ENCODE results near the gene OR1J2.
"Not testable (repeated sequence)": the region's sequence is repeated elsewhere in the genome, so short reads cannot be mapped to it uniquely, and the experiment has no call there.

GRCh38 chr9:122537066-122537465 lies 26.5 kb downstream of the OR1J2 start:
- not testable (repeated sequence) for TF ChIP-seq JUN (CRISPR knock-in tag; IDR thresholded peaks at IDR 0.05); FOXP1 (CRISPR knock-in tag; IDR thresholded peaks at IDR 0.05; ENCODE audit: borderline replicate concordance); ZNF219 (CRISPR knock-in tag; IDR thresholded peaks at IDR 0.05; ENCODE audit: borderline replicate concordance); ATF3 (CRISPR knock-in tag; conservative IDR thresholded peaks at IDR 0.05)
- TF ChIP-seq, protein P1, sequence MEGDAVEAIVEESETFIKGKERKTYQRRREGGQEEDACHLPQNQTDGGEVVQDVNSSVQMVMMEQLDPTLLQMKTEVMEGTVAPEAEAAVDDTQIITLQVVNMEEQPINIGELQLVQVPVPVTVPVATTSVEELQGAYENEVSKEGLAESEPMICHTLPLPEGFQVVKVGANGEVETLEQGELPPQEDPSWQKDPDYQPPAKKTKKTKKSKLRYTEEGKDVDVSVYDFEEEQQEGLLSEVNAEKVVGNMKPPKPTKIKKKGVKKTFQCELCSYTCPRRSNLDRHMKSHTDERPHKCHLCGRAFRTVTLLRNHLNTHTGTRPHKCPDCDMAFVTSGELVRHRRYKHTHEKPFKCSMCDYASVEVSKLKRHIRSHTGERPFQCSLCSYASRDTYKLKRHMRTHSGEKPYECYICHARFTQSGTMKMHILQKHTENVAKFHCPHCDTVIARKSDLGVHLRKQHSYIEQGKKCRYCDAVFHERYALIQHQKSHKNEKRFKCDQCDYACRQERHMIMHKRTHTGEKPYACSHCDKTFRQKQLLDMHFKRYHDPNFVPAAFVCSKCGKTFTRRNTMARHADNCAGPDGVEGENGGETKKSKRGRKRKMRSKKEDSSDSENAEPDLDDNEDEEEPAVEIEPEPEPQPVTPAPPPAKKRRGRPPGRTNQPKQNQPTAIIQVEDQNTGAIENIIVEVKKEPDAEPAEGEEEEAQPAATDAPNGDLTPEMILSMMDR (IDR thresholded peaks at IDR 0.05) = not testable (repeated sequence)
- TF ChIP-seq, protein P2, sequence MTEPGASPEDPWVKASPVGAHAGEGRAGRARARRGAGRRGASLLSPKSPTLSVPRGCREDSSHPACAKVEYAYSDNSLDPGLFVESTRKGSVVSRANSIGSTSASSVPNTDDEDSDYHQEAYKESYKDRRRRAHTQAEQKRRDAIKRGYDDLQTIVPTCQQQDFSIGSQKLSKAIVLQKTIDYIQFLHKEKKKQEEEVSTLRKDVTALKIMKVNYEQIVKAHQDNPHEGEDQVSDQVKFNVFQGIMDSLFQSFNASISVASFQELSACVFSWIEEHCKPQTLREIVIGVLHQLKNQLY (CRISPR knock-in tag; IDR thresholded peaks at IDR 0.05) = not testable (repeated sequence)

All from WTC11 (cell line).